ENCODE data around the gene MAD1L1. TPM values are rescaled to one million over a fixed set of nuclear protein-coding genes. Genes with fewer than 3 reads are reported as not detected.

Gene MAD1L1
- total RNA-seq, 1 experiment from 2014 or later: 50.8 TPM

DNA sequence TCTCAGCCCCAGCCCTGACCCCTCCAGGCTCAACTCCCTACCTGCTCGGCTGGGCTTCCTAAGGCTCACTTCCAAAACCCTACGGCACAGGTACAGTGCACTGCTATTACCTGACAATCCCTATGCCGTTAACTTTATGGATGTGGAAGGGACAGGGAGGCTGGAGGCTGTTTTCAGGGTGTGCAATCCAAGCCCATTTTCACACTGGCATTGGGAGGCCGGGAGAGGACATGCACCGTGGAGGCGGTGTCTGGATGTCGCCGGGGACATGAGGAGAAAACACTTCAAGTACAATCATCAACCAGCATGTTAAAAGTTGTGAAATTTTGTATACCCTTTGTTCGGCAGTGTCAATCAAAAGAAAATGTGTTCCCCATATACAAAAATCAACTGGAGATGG lies 80.1 kb downstream of the MAD1L1 start:
- H2AFZ ChIP-seq: no peak overlapping the region
- H3K9me3 ChIP-seq (ENCODE audit: insufficient read depth, low read depth): no peaks in the 10 kb centered on the region
- ChIA-PET CTCF (no interaction called here), POLR2A (ENCODE audit: unreplicated experiment) (no interaction called here)
- H3K79me2 ChIP-seq (ENCODE audit: low read depth): no peaks in the 10 kb centered on the region
- no peak overlapping the region for H3K27ac ChIP-seq
- H3K4me3 ChIP-seq: no peak overlapping the region
- no peaks in the 10 kb centered on the region for H3K36me3 ChIP-seq (ENCODE audit: low read depth)
- H3K27me3 ChIP-seq (ENCODE audit: insufficient read depth, low read depth): no peaks in the 10 kb centered on the region
- H4K20me1 ChIP-seq (ENCODE audit: insufficient read depth): peaks cover 18% of the 10 kb centered on the region; the same call in 1 of the 2 replicates
- H3F3A ChIP-seq (ENCODE audit: insufficient read depth, low read depth): no peaks in the 10 kb centered on the region
- H3K4me1 ChIP-seq (replicated peaks; ENCODE audit: insufficient read depth): no peaks in the 10 kb centered on the region
- no TSS peak for BruUV-seq (replicated peaks)
- no peak for DNase-seq
- TF ChIP-seq, protein P1, sequence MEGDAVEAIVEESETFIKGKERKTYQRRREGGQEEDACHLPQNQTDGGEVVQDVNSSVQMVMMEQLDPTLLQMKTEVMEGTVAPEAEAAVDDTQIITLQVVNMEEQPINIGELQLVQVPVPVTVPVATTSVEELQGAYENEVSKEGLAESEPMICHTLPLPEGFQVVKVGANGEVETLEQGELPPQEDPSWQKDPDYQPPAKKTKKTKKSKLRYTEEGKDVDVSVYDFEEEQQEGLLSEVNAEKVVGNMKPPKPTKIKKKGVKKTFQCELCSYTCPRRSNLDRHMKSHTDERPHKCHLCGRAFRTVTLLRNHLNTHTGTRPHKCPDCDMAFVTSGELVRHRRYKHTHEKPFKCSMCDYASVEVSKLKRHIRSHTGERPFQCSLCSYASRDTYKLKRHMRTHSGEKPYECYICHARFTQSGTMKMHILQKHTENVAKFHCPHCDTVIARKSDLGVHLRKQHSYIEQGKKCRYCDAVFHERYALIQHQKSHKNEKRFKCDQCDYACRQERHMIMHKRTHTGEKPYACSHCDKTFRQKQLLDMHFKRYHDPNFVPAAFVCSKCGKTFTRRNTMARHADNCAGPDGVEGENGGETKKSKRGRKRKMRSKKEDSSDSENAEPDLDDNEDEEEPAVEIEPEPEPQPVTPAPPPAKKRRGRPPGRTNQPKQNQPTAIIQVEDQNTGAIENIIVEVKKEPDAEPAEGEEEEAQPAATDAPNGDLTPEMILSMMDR (conservative IDR thresholded peaks at IDR 0.05): no peak
- TF ChIP-seq EZH2 (IDR thresholded peaks at IDR 0.05; ENCODE audit: low read depth): no peak
- no peaks in the 10 kb centered on the region for H3K9me2 ChIP-seq (ENCODE audit: insufficient read depth)
- intact Hi-C loops (cut with micrococcal nuclease; ENCODE audit: unreplicated experiment): no loop called here
- no peak overlapping the region for H3K4me2 ChIP-seq

DNA sequence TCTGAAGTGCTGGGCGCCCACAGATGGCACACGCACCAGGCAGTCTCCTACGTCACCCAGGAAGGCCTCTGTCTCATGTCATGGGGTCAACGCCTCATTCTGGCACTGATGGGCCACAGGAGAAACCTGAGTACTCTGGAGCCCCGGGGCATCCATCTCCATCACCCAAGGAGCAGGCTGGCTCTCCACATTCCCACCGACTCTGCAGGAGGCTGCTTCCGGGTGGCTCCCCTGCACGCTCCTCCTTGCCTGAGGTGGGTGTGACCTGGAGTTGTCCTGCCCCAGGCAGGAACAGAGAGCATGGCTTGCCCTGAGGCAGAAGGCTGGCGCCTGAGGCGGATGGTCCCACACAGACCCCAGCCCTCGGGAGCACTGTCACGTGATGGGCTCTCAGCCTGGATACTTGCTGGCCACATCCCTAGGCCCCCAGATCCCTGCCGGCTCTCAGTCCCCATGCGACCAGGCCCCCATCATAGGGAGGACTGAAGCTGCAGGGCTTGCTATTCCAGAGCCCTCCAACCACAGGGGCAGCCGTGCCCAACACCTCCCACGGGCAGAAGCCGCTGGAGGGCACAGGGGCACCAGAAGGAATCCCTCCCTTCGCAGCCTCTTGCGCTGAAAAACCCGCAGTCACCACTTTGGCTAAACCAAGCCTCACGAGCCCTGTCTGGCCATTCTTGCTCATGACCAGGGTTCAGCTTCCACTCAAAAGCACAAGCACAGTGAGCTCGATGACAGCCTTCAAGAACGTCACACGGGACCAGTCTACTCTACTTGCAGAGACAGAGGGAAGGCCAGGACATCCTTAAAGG lies 80.7 kb downstream of the MAD1L1 start:
- no peak overlapping the region for H3K4me3 ChIP-seq
- TF ChIP-seq EZH2 (IDR thresholded peaks at IDR 0.05; ENCODE audit: low read depth): no peak
- TF ChIP-seq, protein P1 (conservative IDR thresholded peaks at IDR 0.05): no peak
- no peak overlapping the region for H3K4me2 ChIP-seq
- no peaks in the 10 kb centered on the region for H3K9me2 ChIP-seq (ENCODE audit: insufficient read depth)
- no peaks in the 10 kb centered on the region for H3K9me3 ChIP-seq (ENCODE audit: insufficient read depth, low read depth)
- H3K36me3 ChIP-seq (ENCODE audit: low read depth): no peaks in the 10 kb centered on the region
- peaks cover 18% of the 10 kb centered on the region; the same call in 1 of the 2 replicates for H4K20me1 ChIP-seq (ENCODE audit: insufficient read depth)
- H3K27ac ChIP-seq: no peak overlapping the region
- no peaks in the 10 kb centered on the region for H3K4me1 ChIP-seq (replicated peaks; ENCODE audit: insufficient read depth)
- intact Hi-C loops (cut with micrococcal nuclease; ENCODE audit: unreplicated experiment): no loop called here
- H3K79me2 ChIP-seq (ENCODE audit: low read depth): no peaks in the 10 kb centered on the region
- no peaks in the 10 kb centered on the region for H3F3A ChIP-seq (ENCODE audit: insufficient read depth, low read depth)
- H2AFZ ChIP-seq: no peak overlapping the region
- peak in 1 of 2 experiments; percentile 49 for DNase-seq
- no peaks in the 10 kb centered on the region for H3K27me3 ChIP-seq (ENCODE audit: insufficient read depth, low read depth)
- CTCF ChIA-PET: no interaction called here
- BruUV-seq (replicated peaks): no TSS peak
- POLR2A ChIA-PET (ENCODE audit: unreplicated experiment): interaction anchor here (0.5 kb wide), 1 partner anchor 140 kb away, joined by 6 read pairs; no protein-coding TSS in a partner anchor

- POLR2A ChIA-PET (ENCODE audit: unreplicated experiment): no interaction called here
- BruUV-seq (replicated peaks): no TSS peak
- H3K4me2 ChIP-seq: no peak overlapping the region
Observed at GRCh38 chr7:2151237-2151636, 81.5 kb downstream of the MAD1L1 start.

More at GRCh38 chr7:2151237-2151636, 81.5 kb downstream of the MAD1L1 start:
- intact Hi-C loops (cut with micrococcal nuclease; ENCODE audit: unreplicated experiment): no loop called here
- no peaks in the 10 kb centered on the region for H3K9me2 ChIP-seq (ENCODE audit: insufficient read depth)
- CTCF ChIA-PET: no interaction called here
- no peak overlapping the region for H3K27ac ChIP-seq
- no peaks in the 10 kb centered on the region for H3F3A ChIP-seq (ENCODE audit: insufficient read depth, low read depth)
- H3K4me1 ChIP-seq (replicated peaks; ENCODE audit: insufficient read depth): no peaks in the 10 kb centered on the region
- H3K27me3 ChIP-seq (ENCODE audit: insufficient read depth, low read depth): no peaks in the 10 kb centered on the region
- no peak overlapping the region for H3K4me3 ChIP-seq
- no peaks in the 10 kb centered on the region for H3K79me2 ChIP-seq (ENCODE audit: low read depth)
- no peaks in the 10 kb centered on the region for H3K9me3 ChIP-seq (ENCODE audit: insufficient read depth, low read depth)
- peaks cover 18% of the 10 kb centered on the region; the same call in 1 of the 2 replicates for H4K20me1 ChIP-seq (ENCODE audit: insufficient read depth)
- no peak overlapping the region for H2AFZ ChIP-seq
- TF ChIP-seq, protein P1 (conservative IDR thresholded peaks at IDR 0.05): no peak
- no peak for TF ChIP-seq EZH2 (IDR thresholded peaks at IDR 0.05; ENCODE audit: low read depth)
- DNase-seq: no peak
- no peaks in the 10 kb centered on the region for H3K36me3 ChIP-seq (ENCODE audit: low read depth)

All from PC-9 (cell line).